Lower lobe of right lung (tissue), 2 donors: Measurements from ENCODE around the gene ARMCX5. TPM values are rescaled to one million over a fixed set of nuclear protein-coding genes. Genes with fewer than 3 reads are reported as not detected.

Experiments
- ATAC-seq, 2 donors: fragments of 200-7000 bp; cut with Tn5 transposase; one replicate each; pipeline ENCODE4 v1.9.1; 2020 to 2022; ENCODE audit warnings: mild to moderate bottlenecking in 2 of 2, moderate library complexity in 2 of 2
- DNase-seq: peaks from one replicate; pipeline ENCODE4 v3.0.0-alpha.2; 2020
- H3K27ac ChIP-seq: fragments of 200-600 bp; one replicate; pipeline ENCODE4 v1.8.0; 2022
- H3K27me3 ChIP-seq: fragments of 200-600 bp; one replicate; pipeline ENCODE4 v1.8.0; 2022; ENCODE audit warnings: low read depth
- H3K36me3 ChIP-seq: fragments of 200-600 bp; one replicate; pipeline ENCODE4 v1.8.0; 2022; ENCODE audit warnings: mild to moderate bottlenecking
- H3K4me1 ChIP-seq: fragments of 200-600 bp; one replicate; pipeline ENCODE4 v1.8.0; 2022
- H3K4me3 ChIP-seq: fragments of 200-600 bp; one replicate; pipeline ENCODE4 v1.8.0; 2022; ENCODE audit warnings: mild to moderate bottlenecking
- H3K9me3 ChIP-seq: fragments of 200-600 bp; one replicate; pipeline ENCODE4 v1.8.0; 2022
- intact Hi-C: fragments of 100-400 bp; cut with DNase I; formaldehyde crosslinking; loops from one replicate; pipeline ENCODE4 v1.11.0; 2022
- long read RNA-seq: library from polyadenylated mRNA; unstranded; transcript quantifications from one replicate; pipeline ENCODE4 v2.0.0, GENCODE V29; 2021
- total RNA-seq: library from RNA; stranded (reverse); fragmentation: NEBNext Ultra II Directional; extraction: Animal tissue kit (Norgen Biotek cat#: 25700); gene quantifications from one replicate; pipeline ENCODE4 v1.2.1, GENCODE V29; 2021
- TF ChIP-seq, protein P1 (sequence below): fragments of 200-600 bp; IDR thresholded peaks from one replicate; pipeline ENCODE4 v1.8.0; 2022; ENCODE audit warnings: antibody characterized with exemption, mild to moderate bottlenecking
- donor health status: DM: no; HTN: yes; CAD: no; lungs with severe emphysema.

ARMCX5 gene
- 11.3 TPM for total RNA-seq
- long read RNA-seq, full-length matches to known transcripts: 5 of 11 reads
- long read RNA-seq, partial matches to known transcripts: 2 of 11 reads
- long read RNA-seq, other reads (novel, unspliced or antisense): 4 of 11 reads

GRCh38 chrX:102599084-102599950 is at the start of gene ARMCX5:
Gene ARMCX5, plus strand, starts transcription at chrX:102599515. Its CDS starts 2,627 bp downstream, at chrX:102602142.
- no peaks in the 10 kb centered on the region for H3K36me3 ChIP-seq
- no peaks in the 10 kb centered on the region for H3K9me3 ChIP-seq
- TF ChIP-seq, protein P1, sequence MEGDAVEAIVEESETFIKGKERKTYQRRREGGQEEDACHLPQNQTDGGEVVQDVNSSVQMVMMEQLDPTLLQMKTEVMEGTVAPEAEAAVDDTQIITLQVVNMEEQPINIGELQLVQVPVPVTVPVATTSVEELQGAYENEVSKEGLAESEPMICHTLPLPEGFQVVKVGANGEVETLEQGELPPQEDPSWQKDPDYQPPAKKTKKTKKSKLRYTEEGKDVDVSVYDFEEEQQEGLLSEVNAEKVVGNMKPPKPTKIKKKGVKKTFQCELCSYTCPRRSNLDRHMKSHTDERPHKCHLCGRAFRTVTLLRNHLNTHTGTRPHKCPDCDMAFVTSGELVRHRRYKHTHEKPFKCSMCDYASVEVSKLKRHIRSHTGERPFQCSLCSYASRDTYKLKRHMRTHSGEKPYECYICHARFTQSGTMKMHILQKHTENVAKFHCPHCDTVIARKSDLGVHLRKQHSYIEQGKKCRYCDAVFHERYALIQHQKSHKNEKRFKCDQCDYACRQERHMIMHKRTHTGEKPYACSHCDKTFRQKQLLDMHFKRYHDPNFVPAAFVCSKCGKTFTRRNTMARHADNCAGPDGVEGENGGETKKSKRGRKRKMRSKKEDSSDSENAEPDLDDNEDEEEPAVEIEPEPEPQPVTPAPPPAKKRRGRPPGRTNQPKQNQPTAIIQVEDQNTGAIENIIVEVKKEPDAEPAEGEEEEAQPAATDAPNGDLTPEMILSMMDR: no peak
- DNase-seq (peak; percentile 78), ATAC-seq (peak; percentile 98)
- H3K4me1 ChIP-seq: no peaks in the 10 kb centered on the region
- peak within 1 kb of the TSS; percentile 76 for H3K27ac ChIP-seq
- intact Hi-C loops: no loop called here
- peak within 1 kb of the TSS; percentile 64 for H3K4me3 ChIP-seq
- no peaks in the 10 kb centered on the region for H3K27me3 ChIP-seq

DNA sequence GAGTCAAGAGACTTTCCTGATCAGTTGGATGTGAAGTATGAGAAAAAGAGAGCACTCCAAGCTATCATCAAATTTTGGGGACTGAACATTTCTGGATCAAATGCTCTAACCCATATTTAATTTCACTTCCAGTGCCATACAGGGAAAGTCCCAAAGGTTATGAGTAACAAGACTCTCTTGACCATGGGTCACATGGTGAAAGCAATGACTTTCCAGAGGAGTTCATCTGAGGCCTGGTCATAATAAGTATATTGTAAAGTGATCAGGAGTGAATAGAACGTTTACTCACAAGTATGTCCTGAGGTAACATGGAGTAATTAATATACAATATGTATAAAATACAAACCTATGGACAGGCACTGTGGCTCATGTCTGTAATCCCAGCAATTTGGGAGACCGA is 40.7 kb upstream of the ARMCX5 start:
- Histone ChIP-seq H3K9me3 (no peaks in the 10 kb centered on the region), H3K27ac (no peak overlapping the region), H3K36me3 (no peaks in the 10 kb centered on the region), H3K27me3 (no peaks in the 10 kb centered on the region), H3K4me3 (no peak overlapping the region), H3K4me1 (no peaks in the 10 kb centered on the region)
- TF ChIP-seq, protein P1: no peak
- ATAC-seq (no peak), DNase-seq (no peak)
- intact Hi-C loops: no loop called here

- DNase-seq (no peak), ATAC-seq (no peak)
- H3K36me3 ChIP-seq: no peaks in the 10 kb centered on the region
- TF ChIP-seq, protein P1: no peak
- H3K27ac ChIP-seq: no peak overlapping the region
- H3K4me3 ChIP-seq: no peak overlapping the region
- no peaks in the 10 kb centered on the region for H3K9me3 ChIP-seq
- intact Hi-C loops: no loop called here
- H3K4me1 ChIP-seq: no peaks in the 10 kb centered on the region
- no peaks in the 10 kb centered on the region for H3K27me3 ChIP-seq
These were observed 38.8 kb upstream of the ARMCX5 start for GRCh38 chrX:102560423-102561068.

DNA sequence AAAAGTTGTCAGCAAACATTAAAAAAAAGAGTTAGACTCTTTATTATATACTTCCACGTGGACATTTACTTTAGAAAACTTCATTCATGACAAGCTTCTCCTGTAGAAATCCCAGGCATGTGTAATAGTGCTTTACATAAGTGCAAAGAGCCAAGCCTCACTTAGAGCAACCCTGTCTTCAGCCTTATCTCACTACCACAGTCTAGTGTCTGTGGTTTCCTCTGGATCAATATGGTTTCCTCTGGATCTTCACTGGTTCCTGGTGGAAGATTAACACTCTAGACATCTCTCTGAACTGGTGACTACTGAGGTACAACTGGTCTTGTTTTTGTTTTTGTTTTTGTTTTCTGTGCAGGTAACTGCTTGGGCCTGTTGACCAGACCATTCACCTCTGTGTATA is 18.4 kb upstream of the ARMCX5 start:
- H3K4me3 ChIP-seq: no peak overlapping the region
- H3K9me3 ChIP-seq: no peaks in the 10 kb centered on the region
- TF ChIP-seq, protein P1: no peak
- no peaks in the 10 kb centered on the region for H3K27me3 ChIP-seq
- ATAC-seq (no peak), DNase-seq (no peak)
- no peaks in the 10 kb centered on the region for H3K4me1 ChIP-seq
- no peak overlapping the region for H3K27ac ChIP-seq
- intact Hi-C loops: no loop called here
- no peaks in the 10 kb centered on the region for H3K36me3 ChIP-seq

DNA sequence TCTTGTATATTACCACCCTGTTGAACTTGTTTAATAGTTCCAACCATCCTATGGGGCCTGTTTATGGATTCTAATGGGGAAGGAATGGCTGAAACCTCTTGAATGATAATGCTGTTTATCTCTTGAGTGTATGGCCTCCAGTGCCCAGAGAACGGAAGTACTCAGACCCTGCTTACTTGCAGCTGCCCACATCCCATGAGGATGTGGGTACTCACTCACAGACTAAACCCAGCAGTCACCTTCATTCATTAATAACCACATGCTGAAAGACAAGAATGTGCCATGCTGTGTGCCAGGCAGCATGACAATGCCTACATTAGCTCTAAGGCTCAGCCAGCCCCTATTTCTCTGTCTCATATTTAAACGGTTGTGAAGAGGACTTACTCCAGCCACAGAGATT is 5.9 kb upstream of the ARMCX5 start:
- Histone ChIP-seq H3K4me1 (no peaks in the 10 kb centered on the region), H3K36me3 (no peaks in the 10 kb centered on the region), H3K4me3 (no peak overlapping the region), H3K27ac (no peak overlapping the region), H3K9me3 (no peaks in the 10 kb centered on the region), H3K27me3 (no peaks in the 10 kb centered on the region)
- no peak for ATAC-seq
- no peak for DNase-seq
- TF ChIP-seq, protein P1: no peak
- intact Hi-C loops: no loop called here
